ENCODE measurements around the gene SHH. TPM values are rescaled to one million over a fixed set of nuclear protein-coding genes. Genes with fewer than 3 reads are reported as not detected.

SHH gene
- total and polyA plus RNA-seq, 2 experiments from 2014 or later: not detected

GRCh38 chr7:155821851-155822250, 9.6 kb upstream of the SHH start:
- H3K4me2 ChIP-seq: no peak overlapping the region
- DNase-seq (ENCODE audit: low spot score) (no peak), ATAC-seq (no peak)
- H4K20me1 ChIP-seq (replicated peaks; ENCODE audit: insufficient read depth): no peaks in the 10 kb centered on the region
- H3K4me1 Mint-ChIP-seq: no peaks in the 10 kb centered on the region
- H3K27me3 ChIP-seq (ENCODE audit: insufficient read depth): no peaks in the 10 kb centered on the region
- no peak for TF ChIP-seq CREB1 (CRISPR knock-in tag; IDR thresholded peaks at IDR 0.05; ENCODE audit: low read depth)
- TF ChIP-seq NANOG (IDR thresholded peaks at IDR 0.05; ENCODE audit: borderline replicate concordance): no peak
- no peak for TF ChIP-seq REST (IDR thresholded peaks at IDR 0.05; ENCODE audit: unreplicated experiment)
- TF ChIP-seq STAT1 (IDR thresholded peaks at IDR 0.05; ENCODE audit: unreplicated experiment): no peak
- no peak for TF ChIP-seq EZH2 (IDR thresholded peaks at IDR 0.05; ENCODE audit: low read depth, unreplicated experiment)
- TF ChIP-seq ZNF331 (CRISPR knock-in tag; IDR thresholded peaks at IDR 0.05; ENCODE audit: low read depth): no peak
- TF ChIP-seq ZNF114 (CRISPR knock-in tag; IDR thresholded peaks at IDR 0.05): no peak
- no peak for TF ChIP-seq POLR2AphosphoS5 (IDR thresholded peaks at IDR 0.05; ENCODE audit: low read depth)
- TF ChIP-seq EZH2phosphoT487 (IDR thresholded peaks at IDR 0.05; ENCODE audit: unreplicated experiment): no peak
- no peak for TF ChIP-seq CTCF (conservative IDR thresholded peaks at IDR 0.05; ENCODE audit: low read depth in 2 of 2)
- TF ChIP-seq ETS1 (IDR thresholded peaks at IDR 0.05): no peak
- no peak for TF ChIP-seq ZNF462 (CRISPR knock-in tag; IDR thresholded peaks at IDR 0.05)
- no peak overlapping the region for H3K4me3 Mint-ChIP-seq
- no peaks in the 10 kb centered on the region for H3K79me2 ChIP-seq (replicated peaks; ENCODE audit: insufficient read depth)
- H3K4me1 ChIP-seq (ENCODE audit: insufficient read depth): no peaks in the 10 kb centered on the region
- no peaks in the 10 kb centered on the region for H3F3A ChIP-seq (replicated peaks; ENCODE audit: low read depth)
- H3K27me3 Mint-ChIP-seq (ENCODE audit: insufficient read depth, low read depth, poor library complexity): peaks cover 9% of the 10 kb centered on the region
- no peak overlapping the region for H3K27ac Mint-ChIP-seq
- H3K36me3 ChIP-seq (ENCODE audit: insufficient read depth): no peaks in the 10 kb centered on the region
- no peak overlapping the region for H2AFZ ChIP-seq
- peaks cover 4% of the 10 kb centered on the region; the same call in 1 of the 3 replicates for H3K9me3 Mint-ChIP-seq
- H3K27ac ChIP-seq (ENCODE audit: low read depth): no peak overlapping the region
- H3K9me2 ChIP-seq (ENCODE audit: insufficient read depth): no peaks in the 10 kb centered on the region
- no peaks in the 10 kb centered on the region for H3K36me3 Mint-ChIP-seq (ENCODE audit: low read depth)
- H3K4me3 ChIP-seq: no peak overlapping the region

Data from GM23338 (cell line).